ENCODE data around the gene ECE1.
A peak's percentile ranks its signal among the peaks of the same experiment; 100 is the strongest.

The ECE1 gene

GRCh38 chr1:21318714-21319159 lies 28.5 kb upstream of the ECE1 start:
- ChIA-PET CTCF (interaction anchor here (0.6 to 1.6 kb wide), 6 partner anchors 13 to 49 kb away, joined by 3 to 8 read pairs (median 4); no protein-coding TSS in a partner anchor), POLR2A (interaction anchor here (1.0 to 1.9 kb wide), 6 partner anchors 8 to 27 kb away, joined by 3 to 6 read pairs (median 4); no protein-coding TSS in a partner anchor)
- peak; percentile 73 for TF ChIP-seq PKNOX1 (IDR thresholded peaks at IDR 0.05)
- TF ChIP-seq SP1 (IDR thresholded peaks at IDR 0.05) = no peak
- DNase-seq (ENCODE audit: extremely low spot score) = peak; percentile 73

GRCh38 chr1:21318057-21318713 lies 27.9 kb upstream of the ECE1 start:
- DNase-seq (ENCODE audit: extremely low spot score) = no peak
- ChIA-PET CTCF (interaction anchor here (0.6 to 1.6 kb wide), 6 partner anchors 12 to 50 kb away, joined by 3 to 8 read pairs (median 4); no protein-coding TSS in a partner anchor), POLR2A (interaction anchor here (1.0 to 1.9 kb wide), 5 partner anchors 12 to 27 kb away, joined by 3 to 6 read pairs (median 5); no protein-coding TSS in a partner anchor)
- TF ChIP-seq NFRKB (IDR thresholded peaks at IDR 0.05) (no peak), SUZ12 (IDR thresholded peaks at IDR 0.05) (no peak), FOXM1 (IDR thresholded peaks at IDR 0.05; ENCODE audit: borderline replicate concordance) (no peak), TARDBP (IDR thresholded peaks at IDR 0.05) (no peak), PKNOX1 (IDR thresholded peaks at IDR 0.05) (no peak), BHLHE40 (IDR thresholded peaks at IDR 0.05; ENCODE audit: borderline replicate concordance) (no peak), SP1 (IDR thresholded peaks at IDR 0.05) (no peak)

GRCh38 chr1:21317690-21318043 lies 27.4 kb upstream of the ECE1 start:
- DNase-seq (ENCODE audit: extremely low spot score) = no peak
- TF ChIP-seq TARDBP (IDR thresholded peaks at IDR 0.05) (no peak), SUZ12 (IDR thresholded peaks at IDR 0.05) (no peak), FOXK2 (IDR thresholded peaks at IDR 0.05) (no peak), PKNOX1 (IDR thresholded peaks at IDR 0.05) (no peak)
- ChIA-PET POLR2A (no interaction called here), CTCF (interaction anchor here (1.2 to 1.5 kb wide), 2 partner anchors 12 to 48 kb away, joined by 3 to 4 read pairs; no protein-coding TSS in a partner anchor)

GRCh38 chr1:21317035-21317689 lies 26.9 kb upstream of the ECE1 start:
- ChIA-PET CTCF (interaction anchor here (1.2 to 1.5 kb wide), 2 partner anchors 11 to 47 kb away, joined by 3 to 4 read pairs; no protein-coding TSS in a partner anchor), POLR2A (no interaction called here)
- no peak for DNase-seq (ENCODE audit: extremely low spot score)
- no peak for TF ChIP-seq SUZ12 (IDR thresholded peaks at IDR 0.05)
- TF ChIP-seq FOXK2 (IDR thresholded peaks at IDR 0.05) = no peak
- TF ChIP-seq HDGF (IDR thresholded peaks at IDR 0.05; ENCODE audit: borderline replicate concordance) = no peak
- TF ChIP-seq FOXA1 (IDR thresholded peaks at IDR 0.05) = no peak

GRCh38 chr1:21314743-21315396 lies 24.6 kb upstream of the ECE1 start:
- DNase-seq (ENCODE audit: extremely low spot score) = no peak
- ChIA-PET CTCF (no interaction called here), POLR2A (no interaction called here)
- no peak for TF ChIP-seq ARNT (IDR thresholded peaks at IDR 0.05)

GRCh38 chr1:21313886-21314721 lies 23.8 kb upstream of the ECE1 start:
- no peak for DNase-seq (ENCODE audit: extremely low spot score)
- ChIA-PET CTCF (interaction anchor here (2.1 kb wide), 1 partner anchor 44 kb away, joined by 4 read pairs; no protein-coding TSS in a partner anchor), POLR2A (no interaction called here)
- TF ChIP-seq LEF1 (IDR thresholded peaks at IDR 0.05; ENCODE audit: borderline replicate concordance) (no peak), FOXK2 (IDR thresholded peaks at IDR 0.05) (no peak), SP1 (IDR thresholded peaks at IDR 0.05) (no peak), BHLHE40 (IDR thresholded peaks at IDR 0.05; ENCODE audit: borderline replicate concordance) (no peak), FOXA1 (IDR thresholded peaks at IDR 0.05) (no peak), TARDBP (IDR thresholded peaks at IDR 0.05) (no peak), HDGF (IDR thresholded peaks at IDR 0.05; ENCODE audit: borderline replicate concordance) (no peak), ZNF384 (IDR thresholded peaks at IDR 0.05) (no peak)

Measured in HEK293T (cell line).